ENCODE measurements around the gene C10orf95.
"Not testable (repeated sequence)": the region's sequence is repeated elsewhere in the genome, so short reads cannot be mapped to it uniquely, and the experiment has no call there.

The C10orf95 gene

GRCh38 chr10:102465466-102465865 is 14.1 kb upstream of the C10orf95 start:
- no peak for DNase-seq (ENCODE audit: low read depth in 2 of 3, low spot score in 2 of 3)

DNA sequence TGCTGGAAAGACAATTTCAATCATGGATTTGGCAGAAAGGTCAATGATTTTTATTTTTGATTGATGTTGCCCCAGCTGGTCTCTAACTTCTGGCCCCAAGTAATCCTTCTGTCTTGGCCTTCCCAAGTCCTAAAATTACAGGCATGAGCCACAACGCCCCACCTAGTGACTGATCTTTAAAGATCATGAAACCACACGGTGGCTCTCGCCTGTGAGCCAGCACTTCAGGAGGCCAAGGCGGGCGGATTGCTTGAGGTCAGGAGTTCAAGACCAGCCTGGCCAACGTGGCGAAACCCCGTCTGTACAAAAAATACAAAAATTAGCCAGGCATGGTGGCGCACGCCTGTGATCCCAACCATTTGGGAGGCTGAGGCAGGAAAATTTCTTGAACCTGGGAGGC is 12.6 kb upstream of the C10orf95 start:
- no peak for DNase-seq (ENCODE audit: low read depth in 2 of 3, low spot score in 2 of 3)

- no peak for DNase-seq (ENCODE audit: low read depth in 2 of 3, low spot score in 2 of 3)
These were observed 11.2 kb upstream of the C10orf95 start for GRCh38 chr10:102462512-102463054.

DNA sequence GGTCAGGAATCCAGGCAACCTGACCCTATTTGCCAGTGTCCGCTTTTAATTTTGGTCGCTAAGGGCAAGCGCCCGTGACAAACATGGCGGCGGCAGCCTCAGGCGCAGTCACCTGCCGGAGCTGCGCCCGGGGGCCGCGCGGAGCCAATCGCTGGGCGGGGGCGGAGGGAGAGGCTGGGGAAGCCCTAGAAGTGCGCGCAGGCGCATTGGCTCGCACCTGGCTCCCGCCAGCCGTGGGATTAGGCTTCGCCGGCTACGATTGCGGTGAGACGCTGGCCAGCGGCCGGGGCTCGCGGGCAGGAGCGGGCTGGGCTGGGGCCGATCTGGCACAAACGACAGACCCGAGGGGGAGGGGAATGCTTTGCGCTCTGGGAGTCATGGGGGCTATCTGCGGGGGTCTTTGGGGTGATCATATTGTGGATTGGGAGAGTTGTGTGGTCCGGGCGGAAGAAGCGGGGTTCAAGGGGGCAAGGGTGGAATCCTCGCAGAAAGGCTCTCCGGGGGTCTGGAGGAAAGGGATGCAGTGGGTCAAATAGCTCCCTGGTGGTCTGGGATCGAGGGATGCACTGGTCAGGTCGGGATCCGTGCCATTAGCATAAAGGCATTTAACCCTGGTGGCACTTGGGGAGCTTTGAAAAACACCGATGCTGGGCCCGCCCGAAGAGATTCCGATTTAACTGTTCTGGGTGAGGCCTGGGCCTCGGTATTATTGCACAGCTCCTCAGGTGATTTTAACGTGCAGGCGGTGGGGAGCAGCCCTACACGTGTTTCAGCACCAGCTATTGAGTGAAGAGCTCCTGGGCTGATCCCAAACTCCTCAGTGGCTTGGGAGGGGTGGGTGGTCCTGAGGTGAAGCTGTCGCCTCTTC is 10.1 kb upstream of the C10orf95 start:
- peak; percentile 75 to 85 (median 83) for DNase-seq (ENCODE audit: low read depth in 2 of 3, low spot score in 2 of 3)

GRCh38 chr10:102460836-102461186 is 9.5 kb upstream of the C10orf95 start:
- DNase-seq (ENCODE audit: low read depth in 2 of 3, low spot score in 2 of 3), result no peak

GRCh38 chr10:102458656-102459055 is 7.3 kb upstream of the C10orf95 start:
- no peak for DNase-seq (ENCODE audit: low read depth in 2 of 3, low spot score in 2 of 3)

DNA sequence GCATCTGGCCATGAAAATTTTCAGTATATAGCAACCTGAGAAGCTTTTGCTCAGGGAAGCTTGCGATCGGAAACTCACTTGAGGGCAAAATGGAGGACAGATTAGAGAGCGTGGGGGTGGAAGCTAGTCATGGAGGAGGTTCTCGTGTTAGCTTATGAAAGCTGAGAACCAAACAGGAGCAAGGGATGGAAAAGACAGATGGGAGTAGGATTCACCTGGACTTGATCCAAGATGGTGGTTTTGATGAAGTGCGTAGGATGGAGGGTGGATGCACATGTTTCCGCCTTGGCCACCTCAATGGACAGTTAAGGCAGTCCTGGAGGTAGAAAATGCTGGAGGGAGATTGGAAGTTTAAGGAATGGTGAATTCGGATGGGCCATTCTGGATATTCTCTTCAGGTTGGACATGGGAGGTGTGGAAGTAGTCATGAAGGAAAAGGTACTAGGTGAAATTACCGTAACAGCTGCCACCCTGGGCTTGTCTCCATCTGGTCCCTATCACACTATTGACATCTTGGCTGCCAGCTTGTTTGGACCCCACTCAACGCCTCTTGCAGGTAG is 6.3 kb upstream of the C10orf95 start:
- DNase-seq (ENCODE audit: low read depth in 2 of 3, low spot score in 2 of 3), result no peak

- no peak for DNase-seq (ENCODE audit: low read depth in 2 of 3, low spot score in 2 of 3)
These were observed 4.6 kb upstream of the C10orf95 start for GRCh38 chr10:102455893-102456471.

DNA sequence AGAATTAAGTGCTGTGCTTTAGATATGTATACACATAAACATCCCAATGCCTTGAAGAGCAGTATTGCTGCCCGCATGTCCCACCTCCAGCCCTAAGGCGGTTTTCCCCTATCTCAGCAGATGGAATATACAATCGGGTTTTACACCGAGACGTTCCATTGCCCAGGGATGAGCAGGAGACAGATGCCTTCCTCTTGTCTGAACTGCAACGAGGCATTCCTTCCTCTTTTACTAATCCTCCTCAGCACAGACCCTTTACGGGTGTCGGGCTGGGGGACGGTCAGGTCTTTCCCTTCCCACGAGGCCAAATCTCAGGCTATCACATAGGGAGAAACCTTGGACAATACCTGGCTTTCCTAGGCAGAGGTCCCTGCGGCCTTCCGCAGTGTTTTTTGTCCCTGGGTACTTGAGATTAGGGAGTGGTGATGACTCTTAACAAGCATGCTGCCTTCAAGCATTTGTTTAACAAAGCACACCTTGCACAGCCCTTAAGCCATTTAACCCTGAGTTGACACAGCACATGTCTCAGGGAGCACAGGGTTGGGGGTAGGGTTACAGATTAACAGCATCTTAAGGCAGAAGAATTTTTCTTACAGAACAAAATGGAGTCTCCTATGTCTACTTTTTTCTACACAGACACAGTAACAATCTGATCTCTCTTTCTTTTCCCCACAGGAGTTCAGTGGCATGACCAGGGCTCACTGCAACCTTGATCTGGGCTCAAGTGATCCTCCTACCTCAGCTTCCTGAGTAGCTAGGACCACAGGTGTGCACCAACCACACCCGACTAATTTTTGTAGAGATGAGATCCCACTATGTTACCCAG is 3.5 kb upstream of the C10orf95 start:
- not testable (repeated sequence) for DNase-seq (ENCODE audit: low read depth in 2 of 3, low spot score in 2 of 3)

- no peak for DNase-seq (ENCODE audit: low read depth in 2 of 3, low spot score in 2 of 3)
These were observed 2.2 kb upstream of the C10orf95 start for GRCh38 chr10:102453502-102453901.

DNA sequence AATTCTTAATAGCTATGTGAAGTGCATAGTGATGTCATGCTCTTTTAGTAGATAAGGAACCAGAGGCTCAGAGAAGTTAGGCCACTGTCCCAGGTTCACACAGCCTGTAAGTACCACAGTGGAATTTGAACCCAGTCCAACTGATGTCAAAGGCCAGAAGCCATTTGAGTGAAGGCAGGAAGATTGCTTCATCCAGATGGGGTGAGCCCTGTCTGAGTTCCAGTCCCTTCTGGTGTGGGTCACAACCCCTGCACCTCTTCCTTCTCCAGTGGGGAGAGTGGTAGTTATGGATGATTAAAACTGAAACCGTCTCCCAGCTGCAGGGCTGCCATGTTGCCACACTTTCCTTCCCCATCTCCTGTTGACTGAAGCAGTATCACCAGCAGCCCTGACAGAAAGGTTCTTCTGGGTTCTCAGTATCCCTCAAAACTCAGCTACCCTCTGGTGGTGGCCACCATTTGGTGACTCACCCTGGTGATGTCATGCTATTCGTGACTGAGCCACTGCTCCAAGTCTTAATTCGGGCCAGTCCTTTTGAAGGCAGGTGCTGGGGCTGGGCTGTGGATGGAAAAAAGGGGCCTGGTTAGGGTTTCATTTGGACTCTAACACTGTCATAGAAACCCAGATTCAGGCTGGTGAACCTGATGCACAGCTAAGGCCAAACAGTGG is 1.5 kb upstream of the C10orf95 start:
- DNase-seq (ENCODE audit: low read depth in 2 of 3, low spot score in 2 of 3), result peak in 1 of 3 experiments; percentile 68

- DNase-seq (ENCODE audit: low read depth in 2 of 3, low spot score in 2 of 3), result peak in 2 of 3 experiments; percentile 54 to 78
These were observed 804 bp downstream of the C10orf95 start for GRCh38 chr10:102450374-102451104.

- DNase-seq (ENCODE audit: low read depth in 2 of 3, low spot score in 2 of 3), result no peak
These were observed 1.3 kb downstream of the C10orf95 start for GRCh38 chr10:102450124-102450373.

DNA sequence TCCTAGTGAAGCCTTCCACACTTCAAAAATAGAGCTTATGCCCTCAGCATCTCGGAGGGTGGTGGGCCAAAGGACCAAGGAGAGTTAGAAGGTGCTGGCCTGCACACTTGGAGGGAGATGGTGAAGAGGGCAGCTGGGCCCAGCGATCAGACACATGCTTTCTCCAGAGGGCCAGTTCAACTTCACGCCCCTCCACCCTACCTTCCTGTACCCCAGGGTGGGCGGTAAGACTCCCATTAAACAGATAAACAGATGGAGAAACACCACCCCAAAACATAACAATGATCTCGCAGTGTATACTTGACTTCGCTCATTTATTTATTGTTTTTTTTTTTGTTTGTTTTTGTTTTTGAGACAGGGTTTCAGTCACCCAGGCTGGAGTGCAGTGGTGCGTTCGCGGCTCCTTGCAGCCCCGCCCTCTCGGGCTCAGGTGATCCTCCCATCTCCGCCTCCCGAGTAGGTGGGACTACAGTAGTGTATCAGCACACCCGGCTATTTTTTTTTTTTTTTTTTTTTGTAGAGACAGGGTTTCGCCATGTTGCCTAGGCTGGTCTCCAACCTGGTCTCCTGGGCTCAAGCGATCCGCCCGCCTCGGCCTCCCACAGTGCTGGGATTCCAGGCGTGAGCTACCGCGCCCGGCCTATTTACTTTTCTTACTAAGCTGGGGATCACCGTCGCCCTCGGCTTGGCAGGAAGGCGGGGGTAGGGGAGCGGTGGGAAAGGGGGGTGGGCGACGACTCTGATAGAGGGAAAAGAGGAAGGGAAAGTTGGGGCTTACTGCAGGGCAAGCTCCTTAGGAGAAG is 1.8 kb downstream of the C10orf95 start:
- DNase-seq (ENCODE audit: low read depth in 2 of 3, low spot score in 2 of 3), result peak in 1 of 3 experiments; percentile 54

GRCh38 chr10:102444851-102445250 is 6.5 kb downstream of the C10orf95 start:
- no peak for DNase-seq (ENCODE audit: low read depth in 2 of 3, low spot score in 2 of 3)

- DNase-seq (ENCODE audit: low read depth in 2 of 3, low spot score in 2 of 3), result no peak
These were observed 13.0 kb downstream of the C10orf95 start for GRCh38 chr10:102438374-102438773.

GRCh38 chr10:102437515-102437914 is 13.8 kb downstream of the C10orf95 start:
- DNase-seq (ENCODE audit: low read depth in 2 of 3, low spot score in 2 of 3), result no peak

- DNase-seq (ENCODE audit: low read depth in 2 of 3, low spot score in 2 of 3), result no peak
These were observed 15.0 kb downstream of the C10orf95 start for GRCh38 chr10:102436312-102436711.

- DNase-seq (ENCODE audit: low read depth in 2 of 3, low spot score in 2 of 3), result peak in 1 of 3 experiments; percentile 37
These were observed 15.7 kb downstream of the C10orf95 start for GRCh38 chr10:102435529-102436233.
